ENCODE results near the gene USP34.

- no peak for TF ChIP-seq POLR2A (IDR thresholded peaks at IDR 0.05; ENCODE audit: extremely low read depth, insufficient read length)
- TF ChIP-seq, protein P1, sequence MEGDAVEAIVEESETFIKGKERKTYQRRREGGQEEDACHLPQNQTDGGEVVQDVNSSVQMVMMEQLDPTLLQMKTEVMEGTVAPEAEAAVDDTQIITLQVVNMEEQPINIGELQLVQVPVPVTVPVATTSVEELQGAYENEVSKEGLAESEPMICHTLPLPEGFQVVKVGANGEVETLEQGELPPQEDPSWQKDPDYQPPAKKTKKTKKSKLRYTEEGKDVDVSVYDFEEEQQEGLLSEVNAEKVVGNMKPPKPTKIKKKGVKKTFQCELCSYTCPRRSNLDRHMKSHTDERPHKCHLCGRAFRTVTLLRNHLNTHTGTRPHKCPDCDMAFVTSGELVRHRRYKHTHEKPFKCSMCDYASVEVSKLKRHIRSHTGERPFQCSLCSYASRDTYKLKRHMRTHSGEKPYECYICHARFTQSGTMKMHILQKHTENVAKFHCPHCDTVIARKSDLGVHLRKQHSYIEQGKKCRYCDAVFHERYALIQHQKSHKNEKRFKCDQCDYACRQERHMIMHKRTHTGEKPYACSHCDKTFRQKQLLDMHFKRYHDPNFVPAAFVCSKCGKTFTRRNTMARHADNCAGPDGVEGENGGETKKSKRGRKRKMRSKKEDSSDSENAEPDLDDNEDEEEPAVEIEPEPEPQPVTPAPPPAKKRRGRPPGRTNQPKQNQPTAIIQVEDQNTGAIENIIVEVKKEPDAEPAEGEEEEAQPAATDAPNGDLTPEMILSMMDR (IDR thresholded peaks at IDR 0.05; ENCODE audit: low read depth, low read length), result no peak
These were observed 14.7 kb downstream of the USP34 start for GRCh38 chr2:61456070-61456745.

All from NB4 (cell line).